ENCODE results near the gene TMTC2.
A peak's percentile ranks its signal among the peaks of the same experiment; 100 is the strongest.

TMTC2 gene

GRCh38 chr12:82866946-82867345 is 180.2 kb downstream of the TMTC2 start:
- H3K79me2 ChIP-seq (ENCODE audit: insufficient read depth, low read length): no peaks in the 10 kb centered on the region
- no peak for TF ChIP-seq EZH2 (IDR thresholded peaks at IDR 0.05; ENCODE audit: borderline replicate concordance, low read length)
- no peaks in the 10 kb centered on the region for H3K36me3 ChIP-seq (ENCODE audit: insufficient read depth, low read length)

GRCh38 chr12:82867762-82868500 is 181.2 kb downstream of the TMTC2 start:
- Histone ChIP-seq H3K79me2 (ENCODE audit: insufficient read depth, low read length) (no peaks in the 10 kb centered on the region), H3F3A (ENCODE audit: insufficient read depth, low read length) (no peaks in the 10 kb centered on the region), H3K27me3 (ENCODE audit: insufficient read depth, low read length) (no peaks in the 10 kb centered on the region), H3K27ac (ENCODE audit: low read depth, low read length, poor library complexity, severe bottlenecking) (no peak overlapping the region), H3K9me3 (ENCODE audit: low read length) (no peaks in the 10 kb centered on the region), H4K20me1 (ENCODE audit: insufficient read depth, low read length) (no peaks in the 10 kb centered on the region), H3K9ac (ENCODE audit: low read length) (no peak overlapping the region), H2AFZ (ENCODE audit: low read length) (no peak overlapping the region), H3K36me3 (ENCODE audit: insufficient read depth, low read length) (no peaks in the 10 kb centered on the region), H3K4me3 (ENCODE audit: low read depth, low read length, poor library complexity, severe bottlenecking) (no peak overlapping the region), H3K4me1 (ENCODE audit: insufficient read depth, low read length, severe bottlenecking) (peaks cover 20% of the 10 kb centered on the region), H3K4me2 (ENCODE audit: low read length) (no peak overlapping the region), H3K9me2 (ENCODE audit: low read depth, low read length) (no peaks in the 10 kb centered on the region)
- TF ChIP-seq CTCF (IDR thresholded peaks at IDR 0.05; ENCODE audit: low read length): no peak
- no peak for TF ChIP-seq EZH2 (IDR thresholded peaks at IDR 0.05; ENCODE audit: borderline replicate concordance, low read length)

More at GRCh38 chr12:82866946-82867345, 180.2 kb downstream of the TMTC2 start:
- no peaks in the 10 kb centered on the region for H4K20me1 ChIP-seq (ENCODE audit: insufficient read depth, low read length)
- H2AFZ ChIP-seq (ENCODE audit: low read length): no peak overlapping the region
- H3K4me3 ChIP-seq (ENCODE audit: low read depth, low read length, poor library complexity, severe bottlenecking): no peak overlapping the region
- no peak overlapping the region for H3K4me2 ChIP-seq (ENCODE audit: low read length)
- peaks cover 20% of the 10 kb centered on the region for H3K4me1 ChIP-seq (ENCODE audit: insufficient read depth, low read length, severe bottlenecking)
- no peaks in the 10 kb centered on the region for H3F3A ChIP-seq (ENCODE audit: insufficient read depth, low read length)
- no peaks in the 10 kb centered on the region for H3K27me3 ChIP-seq (ENCODE audit: insufficient read depth, low read length)
- no peak overlapping the region for H3K9ac ChIP-seq (ENCODE audit: low read length)
- no peaks in the 10 kb centered on the region for H3K9me2 ChIP-seq (ENCODE audit: low read depth, low read length)
- no peaks in the 10 kb centered on the region for H3K9me3 ChIP-seq (ENCODE audit: low read length)
- no peak overlapping the region for H3K27ac ChIP-seq (ENCODE audit: low read depth, low read length, poor library complexity, severe bottlenecking)

- H3K4me2 ChIP-seq (ENCODE audit: low read length): peak overlapping the region; percentile 28; the same call in 1 of the 2 replicates
- no peaks in the 10 kb centered on the region for H3K9me2 ChIP-seq (ENCODE audit: low read depth, low read length)
- no peaks in the 10 kb centered on the region for H3F3A ChIP-seq (ENCODE audit: insufficient read depth, low read length)
- H3K4me3 ChIP-seq (ENCODE audit: low read depth, low read length, poor library complexity, severe bottlenecking): no peak overlapping the region
- H3K4me1 ChIP-seq (ENCODE audit: insufficient read depth, low read length, severe bottlenecking): peaks cover 20% of the 10 kb centered on the region
- H3K27ac ChIP-seq (ENCODE audit: low read depth, low read length, poor library complexity, severe bottlenecking): peak overlapping the region; percentile 33
- H3K9ac ChIP-seq (ENCODE audit: low read length): no peak overlapping the region
- H3K9me3 ChIP-seq (ENCODE audit: low read length): no peaks in the 10 kb centered on the region
- no peaks in the 10 kb centered on the region for H3K27me3 ChIP-seq (ENCODE audit: insufficient read depth, low read length)
- no peaks in the 10 kb centered on the region for H3K36me3 ChIP-seq (ENCODE audit: insufficient read depth, low read length)
- H2AFZ ChIP-seq (ENCODE audit: low read length): no peak overlapping the region
- H3K79me2 ChIP-seq (ENCODE audit: insufficient read depth, low read length): no peaks in the 10 kb centered on the region
- TF ChIP-seq CTCF (IDR thresholded peaks at IDR 0.05; ENCODE audit: low read length): no peak
- no peak for TF ChIP-seq EZH2 (IDR thresholded peaks at IDR 0.05; ENCODE audit: borderline replicate concordance, low read length)
- H4K20me1 ChIP-seq (ENCODE audit: insufficient read depth, low read length): no peaks in the 10 kb centered on the region
Measured at GRCh38 chr12:82870771-82871377, 184.2 kb downstream of the TMTC2 start.
